Measurements from ENCODE around the gene DRG2. TPM values are rescaled to one million over a fixed set of nuclear protein-coding genes. Genes with fewer than 3 reads are reported as not detected.

Gene DRG2
- 10 to 100 TPM; 37.7 to 39.3 TPM for total RNA-seq

DNA sequence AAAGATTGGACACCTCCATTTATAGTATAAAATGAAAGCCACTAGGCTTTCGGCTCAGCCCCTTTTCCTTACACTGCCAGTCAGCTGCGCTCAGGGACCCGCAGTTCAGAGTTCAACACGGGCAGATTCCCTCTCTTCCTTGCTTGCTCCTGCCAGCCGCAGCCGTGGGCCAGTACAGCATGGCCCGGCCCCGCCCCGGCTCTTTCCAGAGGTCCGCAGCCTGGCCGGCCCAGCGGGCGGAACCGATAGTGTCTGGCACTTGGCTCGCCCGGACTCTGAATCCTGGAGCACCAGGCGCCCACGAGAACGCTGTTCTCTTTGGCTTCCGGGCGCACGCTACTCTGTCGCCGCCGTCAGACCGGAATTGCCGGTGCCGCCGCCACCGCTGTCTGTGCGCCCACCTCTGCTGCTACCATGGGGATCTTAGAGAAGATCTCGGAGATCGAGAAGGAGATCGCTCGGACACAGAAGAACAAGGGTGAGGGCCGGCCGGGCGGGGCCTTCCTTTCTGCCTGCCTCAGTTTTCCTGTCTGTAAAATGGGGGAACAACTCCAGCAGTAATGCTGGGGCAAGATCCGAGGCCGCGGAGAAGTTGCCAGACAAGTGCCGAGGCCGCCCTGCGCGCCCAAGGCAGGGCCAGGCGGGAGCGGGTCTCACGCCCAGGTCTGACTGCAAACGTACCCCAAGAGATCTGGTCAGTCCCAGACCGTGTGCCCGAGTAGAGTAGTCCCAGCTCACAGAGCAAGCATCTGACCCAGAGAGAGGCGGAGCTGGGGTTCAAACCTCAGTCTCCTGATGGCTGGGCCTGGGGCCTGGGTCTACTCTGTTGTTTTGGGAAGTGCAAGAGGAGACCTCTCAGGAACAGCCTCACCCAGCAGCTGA lies at the start of gene DRG2:
TSS of gene DRG2 (plus strand) at position 339 of the 882 bp plus-strand sequence. CDS start at position 415, 76 bp downstream.
- Mint-ChIP-seq H3K9me3 (no peaks in the 10 kb centered on the region), H3K4me1 (ENCODE audit: low read depth) (peaks cover 25% of the 10 kb centered on the region), H3K27ac (peak within 1 kb of the TSS; percentile 94), H3K4me3 (peak within 1 kb of the TSS; percentile 99), H3K36me3 (peaks cover 5% of the 10 kb centered on the region), H3K27me3 (no peaks in the 10 kb centered on the region)
- DNase-seq: peak; percentile 93
- CTCF ChIA-PET: no interaction called here
- POLR2A ChIA-PET: interaction anchor here (1.0 kb wide), 1 partner anchor 11 kb away, joined by 4 read pairs; no protein-coding TSS in a partner anchor
- intact Hi-C loops (cut with micrococcal nuclease): loop anchor here (1.0 to 5.0 kb wide), 2 partner anchors 49 to 94 kb away; partner anchors contain the start of genes ALKBH5, ATPAF2 and GID4

- Mint-ChIP-seq H3K9me3 (no peaks in the 10 kb centered on the region), H3K4me3 (peak overlapping the region; percentile 92), H3K4me1 (ENCODE audit: low read depth) (peaks cover 45% of the 10 kb centered on the region), H3K27ac (peak overlapping the region; percentile 80), H3K36me3 (peaks cover 2% of the 10 kb centered on the region), H3K27me3 (no peaks in the 10 kb centered on the region)
- ChIA-PET POLR2A (interaction anchor here (0.7 to 1.7 kb wide), 5 partner anchors 66 to 198 kb away, joined by 3 to 8 read pairs (median 5); partner anchors contain the start of genes DRC3 and TOM1L2), CTCF (interaction anchor here (0.9 to 1.3 kb wide), 4 partner anchors 80 to 358 kb away, joined by 3 read pairs; partner anchors contain the start of gene ALKBH5)
- DNase-seq: peak; percentile 44
- intact Hi-C loops (cut with micrococcal nuclease): loop anchor here (1.0 to 10.0 kb wide), 5 partner anchors 46 to 1501 kb away; no protein-coding TSS in a partner anchor
Measured at GRCh38 chr17:18038149-18038850, 49.4 kb upstream of the DRG2 start.

DNA sequence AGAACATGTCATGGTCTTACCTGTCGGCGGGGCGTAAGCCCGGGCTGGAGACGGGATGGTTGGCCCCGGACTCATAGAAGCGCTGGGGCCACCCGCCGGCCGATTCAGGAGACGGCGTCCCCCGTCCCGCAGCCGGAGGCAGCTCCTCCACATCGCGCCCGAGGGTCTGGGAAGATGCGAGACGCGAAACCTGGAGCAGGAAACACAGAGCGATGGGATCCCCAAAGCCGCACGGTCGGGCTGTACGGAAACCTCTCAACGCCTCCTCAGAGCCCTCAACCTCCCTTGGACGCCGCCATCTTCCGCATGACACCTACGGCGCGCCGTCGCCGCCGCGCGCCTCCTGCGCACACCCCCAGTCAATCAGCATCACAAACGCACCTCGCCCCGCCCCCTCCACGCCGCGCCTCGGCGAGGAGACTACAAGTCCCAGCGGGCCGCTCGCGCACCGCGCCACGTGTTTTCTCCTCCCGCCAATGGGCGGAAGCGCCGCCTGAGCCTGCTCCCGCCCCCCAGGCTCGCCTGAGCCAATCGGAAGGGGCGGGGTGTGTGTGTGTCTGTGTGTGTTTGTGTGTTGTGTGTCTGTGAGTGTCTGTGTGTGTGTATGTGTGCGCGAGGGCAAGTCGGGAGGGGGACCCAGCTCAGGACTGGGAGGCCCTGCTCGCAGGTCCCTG lies 48.8 kb upstream of the DRG2 start, which contains the start of the genes ATPAF2 and GID4:
TSS of gene ATPAF2 (minus strand) at position 308 of the 674 bp plus-strand sequence. CDS start at position 153, 155 bp downstream.
TSS of gene GID4 (plus strand) at position 548 of the 674 bp plus-strand sequence. CDS start at position 605, 57 bp downstream.
- peak; percentile 100 for DNase-seq
- H3K4me3 Mint-ChIP-seq: peak within 1 kb of the TSS; percentile 92
- ChIA-PET CTCF (interaction anchor here (0.9 to 1.3 kb wide), 2 partner anchors 144 kb away, joined by 3 read pairs; partner anchors contain the start of gene ALKBH5), POLR2A (interaction anchor here (1.7 kb wide), 1 partner anchor 66 kb away, joined by 8 read pairs; the partner anchor contains the start of genes DRC3 and TOM1L2)
- no peaks in the 10 kb centered on the region for H3K9me3 Mint-ChIP-seq
- no peaks in the 10 kb centered on the region for H3K27me3 Mint-ChIP-seq
- peaks cover 40% of the 10 kb centered on the region for H3K4me1 Mint-ChIP-seq (ENCODE audit: low read depth)
- H3K36me3 Mint-ChIP-seq: peaks cover 2% of the 10 kb centered on the region
- H3K27ac Mint-ChIP-seq: peak within 1 kb of the TSS; percentile 80
- intact Hi-C loops (cut with micrococcal nuclease): loop anchor here (1.0 to 10.0 kb wide), 10 partner anchors 47 to 1502 kb away; partner anchors contain the start of genes ALKBH5, DRC3, DRG2 and PEMT

- intact Hi-C loops (cut with micrococcal nuclease): loop anchor here (1.0 to 10.0 kb wide), 9 partner anchors 47 to 1502 kb away; partner anchors contain the start of genes ALKBH5, DRC3, DRG2 and PEMT
- H3K9me3 Mint-ChIP-seq: no peaks in the 10 kb centered on the region
- H3K4me3 Mint-ChIP-seq: peak overlapping the region; percentile 92
- H3K27me3 Mint-ChIP-seq: no peaks in the 10 kb centered on the region
- ChIA-PET CTCF (interaction anchor here (1.3 kb wide), 1 partner anchor 145 kb away, joined by 3 read pairs; no protein-coding TSS in a partner anchor), POLR2A (no interaction called here)
- H3K36me3 Mint-ChIP-seq: peaks cover 2% of the 10 kb centered on the region
- H3K4me1 Mint-ChIP-seq (ENCODE audit: low read depth): peaks cover 40% of the 10 kb centered on the region
- peak overlapping the region; percentile 80 for H3K27ac Mint-ChIP-seq
- no peak for DNase-seq
Measured at GRCh38 chr17:18039535-18040260, 48.0 kb upstream of the DRG2 start.

DNA sequence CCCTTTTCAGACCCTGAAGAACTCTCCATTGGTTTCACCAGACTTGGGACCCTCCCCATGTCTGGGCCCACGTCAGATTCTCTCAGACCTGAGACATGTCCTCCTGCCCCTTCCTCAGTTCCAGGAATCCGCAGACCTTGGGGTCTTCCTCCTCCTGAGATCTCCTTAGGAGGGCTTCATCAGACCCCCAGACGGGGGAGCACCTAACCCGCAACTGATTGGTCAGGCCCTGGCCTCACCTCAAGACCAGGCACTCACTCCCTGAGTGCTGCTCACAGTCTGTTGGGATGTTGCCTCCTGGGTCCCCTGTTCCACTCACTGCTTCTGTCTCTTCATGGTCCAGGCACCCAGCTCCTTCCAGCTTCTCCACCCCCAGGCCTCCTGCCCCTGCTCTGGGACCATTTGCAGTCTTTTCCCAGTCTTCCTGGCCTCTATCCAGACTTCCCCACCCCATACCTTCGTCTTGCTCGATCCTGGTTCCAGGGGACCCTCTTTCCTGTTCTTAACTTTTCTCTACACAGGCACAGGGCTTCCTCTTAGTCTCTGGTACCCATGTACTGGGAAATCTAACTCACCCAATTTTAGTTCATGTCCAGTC lies 47.4 kb upstream of the DRG2 start:
- DNase-seq: no peak
- ChIA-PET CTCF (no interaction called here), POLR2A (no interaction called here)
- peak overlapping the region; percentile 63 for H3K27ac Mint-ChIP-seq
- intact Hi-C loops (cut with micrococcal nuclease): no loop called here
- H3K27me3 Mint-ChIP-seq: no peaks in the 10 kb centered on the region
- peak overlapping the region; percentile 88 for H3K4me3 Mint-ChIP-seq
- H3K9me3 Mint-ChIP-seq: no peaks in the 10 kb centered on the region
- H3K4me1 Mint-ChIP-seq (ENCODE audit: low read depth): peaks cover 40% of the 10 kb centered on the region
- H3K36me3 Mint-ChIP-seq: peaks cover 2% of the 10 kb centered on the region

- intact Hi-C loops (cut with micrococcal nuclease): no loop called here
- Mint-ChIP-seq H3K27ac (no peak overlapping the region), H3K4me1 (ENCODE audit: low read depth) (peaks cover 38% of the 10 kb centered on the region), H3K4me3 (no peak overlapping the region), H3K36me3 (peaks cover 2% of the 10 kb centered on the region), H3K27me3 (no peaks in the 10 kb centered on the region), H3K9me3 (no peaks in the 10 kb centered on the region)
- CTCF ChIA-PET: interaction anchor here (0.7 to 0.8 kb wide), 2 partner anchors 9 to 102 kb away, joined by 3 to 4 read pairs; no protein-coding TSS in a partner anchor
- POLR2A ChIA-PET: no interaction called here
- DNase-seq: no peak
Measured at GRCh38 chr17:18041776-18042175, 46.0 kb upstream of the DRG2 start.

DNA sequence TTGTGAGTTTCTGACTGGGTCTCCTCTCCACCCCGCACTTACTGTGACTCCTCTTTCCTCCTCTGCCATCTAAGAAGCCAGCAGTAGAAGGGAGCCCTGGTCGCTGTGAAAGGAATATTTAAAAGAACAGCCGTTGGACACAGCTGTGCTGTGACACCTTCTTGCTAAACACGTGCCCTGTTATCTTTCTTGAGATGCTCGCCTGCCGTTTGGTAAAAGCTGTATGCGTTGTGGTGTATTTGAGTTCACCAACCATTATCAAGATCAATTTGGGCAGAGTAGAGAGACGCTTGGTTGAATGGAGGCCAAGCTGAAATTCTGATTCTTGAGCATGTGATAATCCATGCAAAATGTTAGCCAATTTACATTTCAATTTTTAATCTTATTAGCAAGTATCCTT lies 44.8 kb upstream of the DRG2 start:
- DNase-seq: no peak
- CTCF ChIA-PET: interaction anchor here (1.1 to 1.3 kb wide), 2 partner anchors 10 to 152 kb away, joined by 3 read pairs; no protein-coding TSS in a partner anchor
- intact Hi-C loops (cut with micrococcal nuclease): no loop called here
- no peak overlapping the region for H3K4me3 Mint-ChIP-seq
- POLR2A ChIA-PET: no interaction called here
- H3K36me3 Mint-ChIP-seq: peaks cover 2% of the 10 kb centered on the region
- no peaks in the 10 kb centered on the region for H3K27me3 Mint-ChIP-seq
- H3K9me3 Mint-ChIP-seq: no peaks in the 10 kb centered on the region
- no peak overlapping the region for H3K27ac Mint-ChIP-seq
- peaks cover 28% of the 10 kb centered on the region for H3K4me1 Mint-ChIP-seq (ENCODE audit: low read depth)

GRCh38 chr17:18043491-18043890 lies 44.3 kb upstream of the DRG2 start:
- Mint-ChIP-seq H3K27ac (no peak overlapping the region), H3K4me1 (ENCODE audit: low read depth) (peaks cover 24% of the 10 kb centered on the region), H3K27me3 (no peaks in the 10 kb centered on the region), H3K9me3 (no peaks in the 10 kb centered on the region), H3K4me3 (no peak overlapping the region), H3K36me3 (peaks cover 2% of the 10 kb centered on the region)
- ChIA-PET POLR2A (no interaction called here), CTCF (interaction anchor here (1.1 to 1.3 kb wide), 2 partner anchors 10 to 153 kb away, joined by 3 read pairs; no protein-coding TSS in a partner anchor)
- no peak for DNase-seq
- intact Hi-C loops (cut with micrococcal nuclease): no loop called here

GRCh38 chr17:18044609-18045008 lies 43.1 kb upstream of the DRG2 start:
- no peaks in the 10 kb centered on the region for H3K9me3 Mint-ChIP-seq
- peaks cover 22% of the 10 kb centered on the region for H3K4me1 Mint-ChIP-seq (ENCODE audit: low read depth)
- CTCF ChIA-PET: no interaction called here
- no peak overlapping the region for H3K4me3 Mint-ChIP-seq
- H3K27me3 Mint-ChIP-seq: no peaks in the 10 kb centered on the region
- H3K27ac Mint-ChIP-seq: no peak overlapping the region
- intact Hi-C loops (cut with micrococcal nuclease): no loop called here
- POLR2A ChIA-PET: no interaction called here
- no peaks in the 10 kb centered on the region for H3K36me3 Mint-ChIP-seq
- DNase-seq: no peak

DNA sequence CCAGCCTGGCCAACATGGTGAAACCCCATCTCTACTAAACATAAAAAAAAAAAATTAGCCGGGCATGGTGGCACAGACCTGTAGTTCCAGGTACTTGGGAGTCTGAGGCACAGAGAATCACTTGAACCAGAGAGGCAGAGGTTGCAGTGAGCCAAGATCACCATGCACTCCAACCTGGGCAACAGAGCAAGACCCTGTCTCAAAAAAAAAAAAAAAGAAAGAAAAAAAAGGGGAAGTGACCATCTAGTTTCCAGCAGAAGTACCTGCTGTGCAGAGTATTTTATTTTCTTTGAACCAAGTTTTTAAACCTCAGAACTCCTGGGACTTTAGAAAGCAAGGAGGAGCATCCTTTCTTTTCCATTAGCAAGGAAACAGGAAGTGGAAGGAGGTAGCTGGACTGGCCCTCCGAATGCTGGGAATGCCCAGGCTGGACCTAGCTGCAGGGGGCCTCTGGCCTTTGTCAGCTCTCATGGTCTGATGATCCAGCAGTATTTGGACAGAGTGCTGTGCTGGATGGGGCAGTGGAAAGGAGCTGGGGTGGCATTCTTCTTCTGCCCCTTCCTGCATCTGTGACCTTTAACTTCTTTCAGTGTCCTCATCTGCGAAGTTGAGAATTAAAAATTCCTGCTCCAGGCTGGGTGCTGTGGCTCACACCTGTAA lies 41.9 kb upstream of the DRG2 start:
- H3K36me3 Mint-ChIP-seq: no peaks in the 10 kb centered on the region
- intact Hi-C loops (cut with micrococcal nuclease): no loop called here
- H3K9me3 Mint-ChIP-seq: no peaks in the 10 kb centered on the region
- ChIA-PET POLR2A (no interaction called here), CTCF (no interaction called here)
- no peaks in the 10 kb centered on the region for H3K27me3 Mint-ChIP-seq
- no peak for DNase-seq
- H3K4me3 Mint-ChIP-seq: no peak overlapping the region
- no peak overlapping the region for H3K27ac Mint-ChIP-seq
- H3K4me1 Mint-ChIP-seq (ENCODE audit: low read depth): peaks cover 13% of the 10 kb centered on the region
